GM06990 (cell line): Measurements from ENCODE around the gene C14orf119.

Experiments used
- DNase-seq: peaks from one replicate; pipeline ENCODE4 v3.0.0-alpha.2; 2011; ENCODE audit not compliant: insufficient read length; ENCODE audit errors: extremely low read depth
- H3K27me3 ChIP-seq: replicated peaks from 2 replicates; pipeline ENCODE4 v1.6.0; 2011; ENCODE audit warnings: low read length; ENCODE audit not compliant: control insufficient read depth, insufficient read depth
- H3K36me3 ChIP-seq: 2 replicates; pipeline ENCODE4 v1.5.1; 2011; ENCODE audit warnings: low read length; ENCODE audit not compliant: control insufficient read depth, insufficient read depth
- H3K4me3 ChIP-seq: replicated peaks from 2 replicates; pipeline ENCODE4 v1.5.1; 2011; ENCODE audit warnings: low read depth, mild to moderate bottlenecking, control low read depth, low read length
- CTCF ChIP-seq: IDR thresholded peaks from 2 replicates; pipeline ENCODE4 v1.5.1; 2011; ENCODE audit warnings: low read length, control low read depth, mild to moderate bottlenecking, inconsistent platforms; ENCODE audit not compliant: insufficient read depth, poor library complexity, severe bottlenecking

Gene C14orf119

GRCh38 chr14:23114669-23115038 is 19.3 kb downstream of the C14orf119 start:
- Histone ChIP-seq H3K27me3 (no peaks in the 10 kb centered on the region; the same call in none of the 2 replicates), H3K36me3 (no peaks in the 10 kb centered on the region), H3K4me3 (no peak overlapping the region)
- no peak for DNase-seq
- TF ChIP-seq CTCF: peak; percentile 4

GRCh38 chr14:23115039-23115731 is 19.9 kb downstream of the C14orf119 start:
- no peak overlapping the region for H3K4me3 ChIP-seq
- no peak for DNase-seq
- no peaks in the 10 kb centered on the region for H3K36me3 ChIP-seq
- no peak for TF ChIP-seq CTCF
- H3K27me3 ChIP-seq: no peaks in the 10 kb centered on the region; the same call in none of the 2 replicates

DNA sequence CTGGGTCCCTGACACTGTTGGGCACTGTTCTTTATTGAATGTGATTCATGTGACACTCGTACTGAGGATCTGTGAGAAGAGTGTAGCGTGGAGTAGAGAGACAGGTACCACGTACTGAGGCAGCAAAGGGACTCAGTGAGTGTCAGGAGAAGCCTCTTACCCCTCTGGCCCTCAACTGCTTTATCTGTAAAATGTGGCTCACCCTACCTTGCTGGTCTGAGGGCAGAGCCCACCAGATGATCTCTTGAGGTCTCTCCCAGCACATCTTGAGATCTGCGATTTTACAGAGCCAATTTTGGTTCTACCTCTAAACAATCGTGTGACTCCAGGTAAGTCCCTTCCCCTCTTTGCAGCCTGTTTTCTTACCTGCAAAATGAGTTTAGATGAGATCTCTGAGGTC is 20.6 kb downstream of the C14orf119 start:
- Histone ChIP-seq H3K4me3 (no peak overlapping the region), H3K36me3 (no peaks in the 10 kb centered on the region), H3K27me3 (no peaks in the 10 kb centered on the region; the same call in none of the 2 replicates)
- no peak for TF ChIP-seq CTCF
- DNase-seq: no peak

DNA sequence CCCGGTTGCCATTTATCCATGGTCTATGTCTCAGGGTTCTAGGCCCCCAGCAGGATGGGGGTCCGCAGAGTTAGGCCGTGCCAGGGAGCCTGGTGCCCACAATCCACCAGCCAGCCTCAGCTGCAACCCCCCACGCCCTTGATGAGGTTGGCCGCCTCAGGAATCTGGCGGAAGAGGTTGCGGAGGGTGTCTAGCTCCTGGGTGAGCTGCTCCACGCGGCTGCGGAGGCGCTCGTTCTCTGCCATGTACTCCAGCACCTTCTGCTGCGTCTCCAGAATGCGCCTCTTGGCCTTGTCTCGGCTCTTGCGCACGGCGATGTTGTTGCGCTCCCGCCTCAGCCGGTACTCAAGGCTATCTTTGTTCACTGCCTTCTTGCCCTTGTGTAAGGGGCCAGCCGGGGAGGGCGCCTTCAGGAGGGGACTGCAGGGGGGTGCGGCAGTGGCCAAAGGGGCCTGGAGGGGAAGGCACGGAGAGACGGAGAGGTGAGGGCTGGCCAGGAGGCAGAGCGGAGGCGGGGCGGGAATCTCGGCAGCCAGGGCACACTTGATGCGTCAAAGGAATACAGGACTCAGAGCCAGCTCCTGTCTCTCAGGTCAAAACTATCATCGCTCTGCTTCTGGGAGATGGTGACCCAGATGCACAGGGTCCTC is 22.2 kb downstream of the C14orf119 start:
- Histone ChIP-seq H3K4me3 (no peak overlapping the region), H3K36me3 (no peaks in the 10 kb centered on the region), H3K27me3 (no peaks in the 10 kb centered on the region; the same call in none of the 2 replicates)
- no peak for DNase-seq
- no peak for TF ChIP-seq CTCF

GRCh38 chr14:23118506-23119362 is 23.4 kb downstream of the C14orf119 start, which contains the start of gene CEBPE:
Gene CEBPE (minus strand): TSS chr14:23119255. CDS start chr14:23119091, 164 bp downstream.
- no peak for DNase-seq
- no peaks in the 10 kb centered on the region for H3K36me3 ChIP-seq
- TF ChIP-seq CTCF: no peak
- H3K27me3 ChIP-seq: no peaks in the 10 kb centered on the region; the same call in none of the 2 replicates
- no peak within 1 kb of the TSS for H3K4me3 ChIP-seq
